Measurements from ENCODE around the gene NPL.

NPL gene
- 6.7 to 8.9 reads per million in 2 experiments for total RNA-seq

- DNase-seq (ENCODE audit: low read depth), result peak; percentile 80
Measured at GRCh38 chr1:182789138-182790076, at the start of gene NPL. TSS of gene NPL (plus strand) at chr1:182789773. CDS start at chr1:182794372, 4,599 bp downstream.

GRCh38 chr1:182740120-182740519 lies 49.5 kb upstream of the NPL start:
- DNase-seq (ENCODE audit: low read depth), result no peak

- no peak for DNase-seq (ENCODE audit: low read depth)
Measured at GRCh38 chr1:182742780-182743179, 46.8 kb upstream of the NPL start.

- no peak for DNase-seq (ENCODE audit: low read depth)
Measured at GRCh38 chr1:182752077-182752988, 37.2 kb upstream of the NPL start.

- DNase-seq (ENCODE audit: low read depth), result no peak
Measured at GRCh38 chr1:182754087-182754486, 35.5 kb upstream of the NPL start.

- no peak for DNase-seq (ENCODE audit: low read depth)
Measured at GRCh38 chr1:182754543-182755314, 34.8 kb upstream of the NPL start.

- DNase-seq (ENCODE audit: low read depth), result no peak
Measured at GRCh38 chr1:182755632-182756031, 33.9 kb upstream of the NPL start.

GRCh38 chr1:182756423-182756822 lies 33.1 kb upstream of the NPL start:
- DNase-seq (ENCODE audit: low read depth), result no peak

- no peak for DNase-seq (ENCODE audit: low read depth)
Measured at GRCh38 chr1:182761396-182762395, 27.9 kb upstream of the NPL start.

GRCh38 chr1:182762536-182762935 lies 27.0 kb upstream of the NPL start:
- no peak for DNase-seq (ENCODE audit: low read depth)

GRCh38 chr1:182764029-182764727 lies 25.4 kb upstream of the NPL start:
- no peak for DNase-seq (ENCODE audit: low read depth)

GRCh38 chr1:182765391-182765790 lies 24.2 kb upstream of the NPL start:
- no peak for DNase-seq (ENCODE audit: low read depth)

- DNase-seq (ENCODE audit: low read depth), result no peak
Measured at GRCh38 chr1:182766050-182766449, 23.5 kb upstream of the NPL start.

GRCh38 chr1:182766881-182767645 lies 22.5 kb upstream of the NPL start:
- DNase-seq (ENCODE audit: low read depth), result no peak

GRCh38 chr1:182768963-182769362 lies 20.6 kb upstream of the NPL start:
- no peak for DNase-seq (ENCODE audit: low read depth)

- DNase-seq (ENCODE audit: low read depth), result no peak
Measured at GRCh38 chr1:182770232-182770631, 19.3 kb upstream of the NPL start.

GRCh38 chr1:182771187-182771984 lies 18.2 kb upstream of the NPL start:
- DNase-seq (ENCODE audit: low read depth), result no peak

- DNase-seq (ENCODE audit: low read depth), result no peak
Measured at GRCh38 chr1:182777386-182777785, 12.2 kb upstream of the NPL start.
